Sigmoid colon (tissue), 4 donors: ENCODE measurements around the gene NTM.

Experiments used
- CTCF ChIP-seq, 4 experiments: fragments of 450-650 bp in 3 of 4; fragments of 200-600 bp in 1 of 4; IDR thresholded peaks; one replicate each; pipeline ENCODE4 v1.5.1; 2016 to 2019; ENCODE audit warnings: antibody characterized with exemption in 4 of 4, mild to moderate bottlenecking in 3 of 4, moderate library complexity in 2 of 4
- EP300 ChIP-seq, 4 donors: sonication (generic); formaldehyde crosslinking; IDR thresholded peaks; one replicate each; pipeline ENCODE4 v1.6.1; 2017; ENCODE audit warnings: antibody characterized with exemption in 4 of 4

- TF ChIP-seq EP300 (IDR thresholded peaks at IDR 0.05) (no peak), CTCF (IDR thresholded peaks at IDR 0.05) (no peak)
These were observed 259.6 kb downstream of the NTM start for GRCh38 chr11:131629925-131630540.
